SK-N-SH (cell line): ENCODE measurements around the gene CLDN9. TPM values are rescaled to one million over a fixed set of nuclear protein-coding genes. Genes with fewer than 3 reads are reported as not detected.

Source experiments
- CTCF ChIA-PET: fragments of 300-600, 350-600 bp; formaldehyde crosslinking; extraction: SDS; loops from one replicate; lab custom pipeline; 2021; lab: Yijun Ruan, JAX
- POLR2A ChIA-PET: fragments of 350-600 bp; sonication (Branson Sonifier 250); formaldehyde crosslinking; extraction: SDS; loops from one replicate; lab custom pipeline; 2020; ENCODE audit warnings: antibody characterized with exemption, inconsistent platforms; lab: Yijun Ruan, JAX
- DNase-seq: peaks from one replicate; pipeline ENCODE4 v3.0.0; 2012
- H2AFZ ChIP-seq: fragments of 200-600 bp; sonication (generic); 2 replicates; pipeline ENCODE4 v1.8.1; 2016; ENCODE audit warnings: antibody characterized with exemption, mild to moderate bottlenecking, low read depth
- H3F3A ChIP-seq: fragments of 200-600 bp; sonication (generic); replicated peaks from 2 replicates; pipeline ENCODE3; 2016; ENCODE audit warnings: antibody characterized with exemption, mild to moderate bottlenecking; ENCODE audit not compliant: insufficient read depth
- H3K27ac ChIP-seq, 2 experiments: fragments of 200-500 bp in 1 of 2; fragments of 200-600 bp in 1 of 2; sonication (Bioruptor generic) in 1 of 2; sonication (generic), shearing (Covaris generic) in 1 of 2; 2 replicates each; pipeline versions ENCODE4 v1.5.1 to v1.6.1; 2014 to 2016; ENCODE audit warnings: low read depth in 2 of 2, inconsistent platforms in 1 of 2, low read length in 1 of 2, mild to moderate bottlenecking in 1 of 2, mixed read lengths in 1 of 2
- H3K27me3 ChIP-seq: fragments of 200-600 bp; sonication (generic), shearing (Covaris generic); 2 replicates; pipeline ENCODE4 v1.6.1; 2016; ENCODE audit warnings: mixed run types; ENCODE audit not compliant: insufficient read depth
- H3K36me3 ChIP-seq, 2 experiments: fragments of 200-500 bp in 1 of 2; fragments of 200-600 bp in 1 of 2; sonication (Bioruptor generic) in 1 of 2; sonication (generic) in 1 of 2; replicated peaks in 1 of 2; 2 replicates each; pipeline versions ENCODE3 to v1.5.1; 2014 to 2016; ENCODE audit warnings: low read length in 1 of 2, mild to moderate bottlenecking in 1 of 2; ENCODE audit not compliant: insufficient read depth in 2 of 2, control insufficient read depth in 1 of 2
- H3K4me1 ChIP-seq, 2 experiments: fragments of 200-500 bp in 1 of 2; fragments of 200-600 bp in 1 of 2; sonication (Bioruptor generic) in 1 of 2; sonication (generic), shearing (Covaris generic) in 1 of 2; 2 replicates each; pipeline versions ENCODE4 v1.5.1 to v1.6.1; 2014 to 2016; ENCODE audit warnings: low read depth in 1 of 2, low read length in 1 of 2, mixed run types in 1 of 2; ENCODE audit not compliant: insufficient read depth in 2 of 2, control insufficient read depth in 1 of 2
- H3K4me2 ChIP-seq: fragments of 200-600 bp; sonication (generic), shearing (Covaris generic); 2 replicates; pipeline ENCODE4 v1.6.1; 2017; ENCODE audit warnings: mixed run types
- H3K4me3 ChIP-seq, 2 experiments: fragments of 200-500 bp in 1 of 2; fragments of 200-600 bp in 1 of 2; sonication (Bioruptor generic) in 1 of 2; sonication (generic), shearing (Covaris generic) in 1 of 2; 2 replicates each; pipeline versions ENCODE4 v1.5.1 to v1.8.1; 2014 to 2016; ENCODE audit warnings: low read depth in 2 of 2, inconsistent platforms in 1 of 2, low read length in 1 of 2, mild to moderate bottlenecking in 1 of 2, mixed read lengths in 1 of 2, moderate library complexity in 1 of 2
- H3K79me2 ChIP-seq: fragments of 200-600 bp; sonication (generic); 2 replicates; pipeline ENCODE4 v1.8.1; 2017; ENCODE audit warnings: mild to moderate bottlenecking; ENCODE audit not compliant: insufficient read depth
- H3K9ac ChIP-seq: fragments of 200-600 bp; sonication (generic); 2 replicates; pipeline ENCODE4 v1.6.1; 2017; ENCODE audit warnings: mixed run types
- H3K9me2 ChIP-seq: fragments of 200-600 bp; sonication (generic); 2 replicates; pipeline ENCODE4 v1.6.1; 2017; ENCODE audit warnings: mixed run types
- H3K9me3 ChIP-seq: fragments of 200-600 bp; sonication (generic); 2 replicates; pipeline ENCODE4 v1.6.1; 2017; ENCODE audit warnings: mixed run types, mild to moderate bottlenecking, moderate library complexity
- H4K20me1 ChIP-seq: fragments of 200-600 bp; sonication (generic); 2 replicates; pipeline ENCODE4 v1.6.1; 2017; ENCODE audit warnings: mild to moderate bottlenecking, mixed run types; ENCODE audit not compliant: insufficient read depth
- ELF1 ChIP-seq: IDR thresholded peaks from 2 replicates; pipeline ENCODE4 v1.4.0; 2012
- EP300 ChIP-seq, 2 experiments: IDR thresholded peaks; 2 replicates each; pipeline versions ENCODE4 v1.4.0 to v1.6.1; 2012; ENCODE audit warnings: borderline replicate concordance in 1 of 2, low read depth in 1 of 2, low read length in 1 of 2
- EZH2phosphoT487 ChIP-seq: fragments of 200-600 bp; sonication (generic); IDR thresholded peaks from 2 replicates; pipeline ENCODE4 v1.6.1; 2017; ENCODE audit warnings: low read depth, mixed run types, mild to moderate bottlenecking, antibody characterized with exemption, moderate library complexity, borderline replicate concordance
- FOXM1 ChIP-seq: IDR thresholded peaks from 2 replicates; pipeline ENCODE4 v1.4.0; 2012; ENCODE audit warnings: low read depth, mild to moderate bottlenecking
- MXI1 ChIP-seq: IDR thresholded peaks from 2 replicates; pipeline ENCODE4 v1.6.1; 2012; ENCODE audit warnings: mild to moderate bottlenecking, low read depth, low read length, improper control_type of control experiment
- NFIC ChIP-seq: IDR thresholded peaks from 2 replicates; pipeline ENCODE4 v1.4.0; 2012; ENCODE audit warnings: borderline replicate concordance
- NRF1 ChIP-seq: IDR thresholded peaks from 2 replicates; pipeline ENCODE4 v1.6.1; 2012; ENCODE audit warnings: low read depth, mild to moderate bottlenecking, low read length
- RAD21 ChIP-seq: IDR thresholded peaks from 2 replicates; pipeline ENCODE4 v1.6.1; 2012; ENCODE audit warnings: mild to moderate bottlenecking, low read length
- RCOR1 ChIP-seq: fragments of 150-350 bp; IDR thresholded peaks from 2 replicates; pipeline ENCODE4 v1.6.1; 2017; ENCODE audit warnings: antibody characterized with exemption, low read length
- TEAD4 ChIP-seq: IDR thresholded peaks from 2 replicates; pipeline ENCODE4 v1.4.0; 2012; ENCODE audit warnings: mild to moderate bottlenecking, borderline replicate concordance; ENCODE audit not compliant: insufficient read depth
- USF2 ChIP-seq: fragments of 150-350 bp; IDR thresholded peaks from 2 replicates; pipeline ENCODE4 v1.6.1; 2017; ENCODE audit warnings: antibody characterized with exemption, low read length, low read depth, borderline replicate concordance
- YY1 ChIP-seq: IDR thresholded peaks from 2 replicates; pipeline ENCODE4 v1.4.0; 2012; ENCODE audit warnings: low read depth, mild to moderate bottlenecking
- WGBS: methylation state at CpG from one replicate; pipeline ENCODE4 v1.1.6; 2017; ENCODE audit warnings: low lambda C conversion rate; 5-methylcytosine and 5-hydroxymethylcytosine counted together
- polyA plus RNA-seq, 3 experiments: library from polyadenylated mRNA; depleted of rRNA; stranded (reverse); fragments of >200 nt; gene quantifications; 2 replicates each; pipeline ENCODE4 v1.2.3, GENCODE V29; 2012
- TF ChIP-seq, protein P1 (sequence below): fragments of 200-600 bp; sonication (generic); IDR thresholded peaks from 2 replicates; pipeline ENCODE4 v1.6.1; 2017; ENCODE audit warnings: antibody characterized with exemption, mild to moderate bottlenecking, moderate library complexity
- TF ChIP-seq, protein P2 (sequence below): IDR thresholded peaks from 2 replicates; pipeline ENCODE4 v1.4.0; 2012; ENCODE audit warnings: low read depth
- TF ChIP-seq, protein P3 (sequence below): fragments of 150-350 bp; IDR thresholded peaks from 2 replicates; pipeline ENCODE4 v1.6.1; 2016; ENCODE audit warnings: mild to moderate bottlenecking, low read depth, low read length

The CLDN9 gene
- polyA plus RNA-seq, 1 of the 3 experiments (the other 2 are of a cell fraction): 0.08 TPM

DNA sequence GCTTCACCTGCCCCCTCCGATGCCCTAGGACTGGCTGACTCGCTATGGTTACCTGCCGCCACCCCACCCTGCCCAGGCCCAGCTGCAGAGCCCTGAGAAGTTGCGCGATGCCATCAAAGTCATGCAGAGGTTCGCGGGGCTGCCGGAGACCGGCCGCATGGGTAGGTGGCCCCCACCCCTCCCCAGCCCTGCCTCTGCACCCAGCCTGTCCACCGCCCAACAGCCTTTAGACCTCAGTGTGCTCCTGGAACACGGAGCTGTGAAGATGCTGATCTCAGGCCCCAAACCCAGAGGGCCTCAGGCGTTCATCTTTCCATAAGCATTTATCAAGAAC is 34.6 kb downstream of the CLDN9 start:
- POLR2A ChIA-PET: no interaction called here
- Histone ChIP-seq H3K36me3 (no peaks in the 10 kb centered on the region), H4K20me1 (no peaks in the 10 kb centered on the region), H3K9me2 (no peaks in the 10 kb centered on the region), H3K4me1 (no peaks in the 10 kb centered on the region; a peak in 1 of 4 replicates), H3K79me2 (no peaks in the 10 kb centered on the region), H3K4me3 (no peak overlapping the region), H3K9ac (no peak overlapping the region), H3K27ac (no peak overlapping the region)
- no peak for DNase-seq
- WGBS: 13% methylated on average over 3 of the region's 13 CpGs
- no peak for TF ChIP-seq NFIC
- TF ChIP-seq ELF1: no peak
- TF ChIP-seq EZH2phosphoT487: no peak
- TF ChIP-seq NRF1: no peak
- TF ChIP-seq USF2: no peak
- TF ChIP-seq MXI1: no peak
- no peak for TF ChIP-seq YY1
- TF ChIP-seq, all 33 proteins: peak for 0
- Histone ChIP-seq H3K4me2 (no peak overlapping the region), H3K27me3 (peaks cover 68% of the 10 kb centered on the region), H3K9me3 (no peaks in the 10 kb centered on the region), H3F3A (peaks cover 8% of the 10 kb centered on the region), H2AFZ (no peak overlapping the region)
- CTCF ChIA-PET: interaction anchor here (0.7 to 5.8 kb wide), 7 partner anchors 12 to 459 kb away, joined by 3 to 57 read pairs (median 16); no protein-coding TSS in a partner anchor

DNA sequence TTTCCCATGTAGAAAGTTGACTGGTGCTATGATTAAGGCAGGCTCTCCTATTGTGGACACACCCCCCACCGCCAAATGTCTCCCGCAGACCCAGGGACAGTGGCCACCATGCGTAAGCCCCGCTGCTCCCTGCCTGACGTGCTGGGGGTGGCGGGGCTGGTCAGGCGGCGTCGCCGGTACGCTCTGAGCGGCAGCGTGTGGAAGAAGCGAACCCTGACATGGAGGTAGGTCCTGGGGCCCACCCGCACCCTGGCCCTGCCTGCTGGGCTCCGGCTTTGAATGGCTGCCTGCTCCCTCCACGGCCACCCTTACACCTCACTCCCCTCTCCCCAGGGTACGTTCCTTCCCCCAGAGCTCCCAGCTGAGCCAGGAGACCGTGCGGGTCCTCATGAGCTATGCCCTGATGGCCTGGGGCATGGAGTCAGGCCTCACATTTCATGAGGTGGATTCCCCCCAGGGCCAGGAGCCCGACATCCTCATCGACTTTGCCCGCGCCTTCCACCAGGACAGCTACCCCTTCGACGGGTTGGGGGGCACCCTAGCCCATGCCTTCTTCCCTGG is 37.3 kb downstream of the CLDN9 start:
- no peak for DNase-seq

More for the DNA sequence above, 37.3 kb downstream of the CLDN9 start:
- TF ChIP-seq, protein P1, sequence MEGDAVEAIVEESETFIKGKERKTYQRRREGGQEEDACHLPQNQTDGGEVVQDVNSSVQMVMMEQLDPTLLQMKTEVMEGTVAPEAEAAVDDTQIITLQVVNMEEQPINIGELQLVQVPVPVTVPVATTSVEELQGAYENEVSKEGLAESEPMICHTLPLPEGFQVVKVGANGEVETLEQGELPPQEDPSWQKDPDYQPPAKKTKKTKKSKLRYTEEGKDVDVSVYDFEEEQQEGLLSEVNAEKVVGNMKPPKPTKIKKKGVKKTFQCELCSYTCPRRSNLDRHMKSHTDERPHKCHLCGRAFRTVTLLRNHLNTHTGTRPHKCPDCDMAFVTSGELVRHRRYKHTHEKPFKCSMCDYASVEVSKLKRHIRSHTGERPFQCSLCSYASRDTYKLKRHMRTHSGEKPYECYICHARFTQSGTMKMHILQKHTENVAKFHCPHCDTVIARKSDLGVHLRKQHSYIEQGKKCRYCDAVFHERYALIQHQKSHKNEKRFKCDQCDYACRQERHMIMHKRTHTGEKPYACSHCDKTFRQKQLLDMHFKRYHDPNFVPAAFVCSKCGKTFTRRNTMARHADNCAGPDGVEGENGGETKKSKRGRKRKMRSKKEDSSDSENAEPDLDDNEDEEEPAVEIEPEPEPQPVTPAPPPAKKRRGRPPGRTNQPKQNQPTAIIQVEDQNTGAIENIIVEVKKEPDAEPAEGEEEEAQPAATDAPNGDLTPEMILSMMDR: no peak
- TF ChIP-seq EP300 (IDR thresholded peaks at IDR 0.05; ENCODE audit: borderline replicate concordance in 1 of 2, low read depth in 1 of 2, low read length in 1 of 2) (no peak), RAD21 (no peak), NFIC (no peak), FOXM1 (no peak), TEAD4 (no peak), RCOR1 (no peak)
- TF ChIP-seq, protein P2, sequence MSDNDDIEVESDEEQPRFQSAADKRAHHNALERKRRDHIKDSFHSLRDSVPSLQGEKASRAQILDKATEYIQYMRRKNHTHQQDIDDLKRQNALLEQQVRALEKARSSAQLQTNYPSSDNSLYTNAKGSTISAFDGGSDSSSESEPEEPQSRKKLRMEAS: no peak
- TF ChIP-seq, protein P3, sequence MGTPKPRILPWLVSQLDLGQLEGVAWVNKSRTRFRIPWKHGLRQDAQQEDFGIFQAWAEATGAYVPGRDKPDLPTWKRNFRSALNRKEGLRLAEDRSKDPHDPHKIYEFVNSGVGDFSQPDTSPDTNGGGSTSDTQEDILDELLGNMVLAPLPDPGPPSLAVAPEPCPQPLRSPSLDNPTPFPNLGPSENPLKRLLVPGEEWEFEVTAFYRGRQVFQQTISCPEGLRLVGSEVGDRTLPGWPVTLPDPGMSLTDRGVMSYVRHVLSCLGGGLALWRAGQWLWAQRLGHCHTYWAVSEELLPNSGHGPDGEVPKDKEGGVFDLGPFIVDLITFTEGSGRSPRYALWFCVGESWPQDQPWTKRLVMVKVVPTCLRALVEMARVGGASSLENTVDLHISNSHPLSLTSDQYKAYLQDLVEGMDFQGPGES: no peak
- no peaks in the 10 kb centered on the region for H3K9me3 ChIP-seq
- H3F3A ChIP-seq: peaks cover 4% of the 10 kb centered on the region
- no peaks in the 10 kb centered on the region for H4K20me1 ChIP-seq
- ChIA-PET CTCF (interaction anchor here (1.9 to 5.8 kb wide), 3 partner anchors 9 to 22 kb away, joined by 8 to 57 read pairs (median 42); no protein-coding TSS in a partner anchor), POLR2A (interaction anchor here (0.7 kb wide), 1 partner anchor 22 kb away, joined by 4 read pairs; no protein-coding TSS in a partner anchor)
- no peak overlapping the region for H2AFZ ChIP-seq
- H3K4me1 ChIP-seq: no peaks in the 10 kb centered on the region; a peak in 1 of 4 replicates
- H3K9me2 ChIP-seq: no peaks in the 10 kb centered on the region
- H3K27ac ChIP-seq: no peak overlapping the region
- peaks cover 46% of the 10 kb centered on the region for H3K27me3 ChIP-seq
- no peaks in the 10 kb centered on the region for H3K79me2 ChIP-seq
- no peak overlapping the region for H3K9ac ChIP-seq
- H3K4me2 ChIP-seq: no peak overlapping the region
- WGBS: 39% methylated on average over 12 of the region's 26 CpGs
- no peak overlapping the region for H3K4me3 ChIP-seq
- no peaks in the 10 kb centered on the region for H3K36me3 ChIP-seq
